Esophagus muscularis mucosa (tissue), 4 donors: ENCODE results near the gene RPS19BP1. TPM values are rescaled to one million over a fixed set of nuclear protein-coding genes. Genes with fewer than 3 reads are reported as not detected.
"Not testable (repeated sequence)": the region's sequence is repeated elsewhere in the genome, so short reads cannot be mapped to it uniquely, and the experiment has no call there.

Experiments
- DNase-seq: peaks from one replicate; pipeline ENCODE4 v3.0.0-alpha.2; 2017; ENCODE audit errors: extremely low spot score
- H3K27ac ChIP-seq, 4 donors: fragments of 200-600 bp; sonication (generic); replicated peaks in 1 of 4; 1 replicate in 3 of 4; 2 replicates in 1 of 4; pipeline ENCODE4 v1.5.1; 2016 to 2019; ENCODE audit warnings: mild to moderate bottlenecking in 1 of 4
- H3K27me3 ChIP-seq, 4 donors: fragments of 200-600 bp; sonication (generic); one replicate each; pipeline versions ENCODE4 v1.5.1 to v1.6.0; 2016 to 2019
- H3K36me3 ChIP-seq, 4 donors: fragments of 200-600 bp; sonication (generic); one replicate each; pipeline ENCODE4 v1.5.1; 2016 to 2019
- H3K4me1 ChIP-seq, 4 donors: fragments of 200-600 bp; sonication (generic); one replicate each; pipeline ENCODE4 v1.5.1; 2016 to 2019
- H3K4me3 ChIP-seq, 4 donors: fragments of 200-600 bp; sonication (generic); 1 replicate in 2 of 4; 2 replicates in 2 of 4; pipeline ENCODE4 v1.5.1; 2016 to 2019; ENCODE audit warnings: mild to moderate bottlenecking in 4 of 4, moderate library complexity in 1 of 4
- H3K9me3 ChIP-seq, 4 donors: fragments of 200-600 bp; sonication (generic); 1 replicate in 3 of 4; 2 replicates in 1 of 4; pipeline ENCODE4 v1.5.1; 2016 to 2019
- CTCF ChIP-seq, 3 experiments: fragments of 200-600 bp in 2 of 3; fragments of 450-650 bp in 1 of 3; sonication (generic) in 2 of 3; IDR thresholded peaks; one replicate each; pipeline ENCODE4 v1.5.1; 2017 to 2019; ENCODE audit warnings: antibody characterized with exemption in 3 of 3, mild to moderate bottlenecking in 2 of 3, moderate library complexity in 1 of 3
- EP300 ChIP-seq: sonication (generic); formaldehyde crosslinking; IDR thresholded peaks from one replicate; pipeline ENCODE4 v1.6.1; 2017; ENCODE audit warnings: antibody characterized with exemption
- POLR2A ChIP-seq: fragments of 450-650 bp; IDR thresholded peaks from one replicate; pipeline ENCODE4 v1.6.1; 2017; ENCODE audit warnings: antibody characterized with exemption, moderate library complexity, mild to moderate bottlenecking, low read depth
- POLR2AphosphoS5 ChIP-seq, 2 donors: sonication (generic); formaldehyde crosslinking; IDR thresholded peaks; one replicate each; pipeline ENCODE4 v1.6.1; 2017; ENCODE audit warnings: antibody characterized with exemption in 2 of 2
- WGBS: methylation state at CpG from one replicate; pipeline ENCODE4 v1.1.5; 2018; 5-methylcytosine and 5-hydroxymethylcytosine counted together
- intact Hi-C: fragments of 100-400 bp; cut with DNase I; formaldehyde crosslinking; loops from one replicate; pipeline ENCODE4 v1.15.1; 2023
- total RNA-seq, 4 donors: library from RNA; depleted of rRNA; stranded (reverse); fragments of >200 nt; gene quantifications; one replicate each; pipeline versions ENCODE4 v1.1.0 to v1.2.1, GENCODE V29; 2016

RPS19BP1 gene
- total RNA-seq, 4 donors from 2014 or later = 158 to 202 (median 177) TPM

GRCh38 chr22:39508393-39508792 is 24.2 kb downstream of the RPS19BP1 start:
- H3K27me3 ChIP-seq = no peaks in the 10 kb centered on the region
- H3K4me3 ChIP-seq = no peak overlapping the region
- no peak overlapping the region for H3K27ac ChIP-seq
- no peaks in the 10 kb centered on the region for H3K9me3 ChIP-seq
- peaks cover 15 to 28% (median 22%) of the 10 kb centered on the region in 4 donors for H3K4me1 ChIP-seq
- intact Hi-C loops = no loop called here
- no peak for TF ChIP-seq POLR2A
- no peak for TF ChIP-seq EP300
- TF ChIP-seq POLR2AphosphoS5 (IDR thresholded peaks at IDR 0.05) = no peak
- TF ChIP-seq CTCF (IDR thresholded peaks at IDR 0.05) = no peak
- peaks cover 40 to 99% (median 94%) of the 10 kb centered on the region in 4 donors for H3K36me3 ChIP-seq
- DNase-seq = no peak
- 72% methylated on average over 4 of the region's 4 CpGs for WGBS

GRCh38 chr22:39507021-39507420 is 25.5 kb downstream of the RPS19BP1 start:
- H3K4me3 ChIP-seq, H3K9me3 ChIP-seq, H3K27ac ChIP-seq, DNase-seq, intact Hi-C loops, H3K27me3 ChIP-seq: not testable (repeated sequence)
- H3K36me3 ChIP-seq = peaks cover 27 to 85% (median 80%) of the 10 kb centered on the region in 4 donors
- WGBS = 84% methylated on average over 10 of the region's 10 CpGs
- peaks cover 22 to 37% (median 29%) of the 10 kb centered on the region in 4 donors for H3K4me1 ChIP-seq

- Histone ChIP-seq H3K36me3 (peaks cover 17 to 55% (median 51%) of the 10 kb centered on the region in 4 donors), H3K4me3 (no peak overlapping the region), H3K9me3 (no peaks in the 10 kb centered on the region), H3K4me1 (peaks cover 36 to 57% (median 43%) of the 10 kb centered on the region in 4 donors), H3K27ac (no peak overlapping the region), H3K27me3 (no peaks in the 10 kb centered on the region)
- TF ChIP-seq POLR2A (no peak), CTCF (IDR thresholded peaks at IDR 0.05) (no peak), POLR2AphosphoS5 (IDR thresholded peaks at IDR 0.05) (no peak), EP300 (no peak)
- DNase-seq = no peak
- intact Hi-C loops = no loop called here
- 94% methylated on average over 15 of the region's 16 CpGs for WGBS
Observed at GRCh38 chr22:39504071-39504470, 28.5 kb downstream of the RPS19BP1 start.

GRCh38 chr22:39503630-39504029 is 28.9 kb downstream of the RPS19BP1 start:
- TF ChIP-seq POLR2A = no peak
- TF ChIP-seq EP300 = no peak
- TF ChIP-seq CTCF (IDR thresholded peaks at IDR 0.05) = no peak
- no peak for TF ChIP-seq POLR2AphosphoS5 (IDR thresholded peaks at IDR 0.05)
- peaks cover 39 to 58% (median 47%) of the 10 kb centered on the region in 4 donors for H3K4me1 ChIP-seq
- peak overlapping the region; percentile 80 to 100 (median 98) for H3K4me3 ChIP-seq
- H3K27me3 ChIP-seq = no peaks in the 10 kb centered on the region
- intact Hi-C loops = no loop called here
- WGBS = 60% methylated on average over 6 of the region's 6 CpGs
- H3K36me3 ChIP-seq = peaks cover 17 to 51% (median 47%) of the 10 kb centered on the region in 4 donors
- no peak for DNase-seq
- no peaks in the 10 kb centered on the region for H3K9me3 ChIP-seq
- H3K27ac ChIP-seq = no peak overlapping the region

GRCh38 chr22:39502789-39503409 is 29.6 kb downstream of the RPS19BP1 start:
- no peaks in the 10 kb centered on the region for H3K27me3 ChIP-seq
- peaks cover 17 to 44% (median 40%) of the 10 kb centered on the region in 4 donors for H3K36me3 ChIP-seq
- peak overlapping the region; percentile 80 to 100 (median 98) for H3K4me3 ChIP-seq
- H3K9me3 ChIP-seq = no peaks in the 10 kb centered on the region
- no peak for DNase-seq
- H3K4me1 ChIP-seq = peaks cover 41 to 60% (median 53%) of the 10 kb centered on the region in 4 donors
- intact Hi-C loops = no loop called here
- 13% methylated on average over 16 of the region's 18 CpGs for WGBS
- H3K27ac ChIP-seq = peak overlapping the region; percentile 81 to 92 (median 85)
- no peak for TF ChIP-seq POLR2A
- TF ChIP-seq POLR2AphosphoS5 (IDR thresholded peaks at IDR 0.05) = no peak
